Measurements from ENCODE around the gene MAP6.

Gene MAP6

GRCh38 chr11:75668451-75669297 is at the start of gene MAP6:
MAP6 (minus strand) TSS chr11:75669038; CDS start chr11:75668369, 669 bp downstream.
- TF ChIP-seq LEF1 (IDR thresholded peaks at IDR 0.05; ENCODE audit: borderline replicate concordance) = no peak
- TF ChIP-seq L3MBTL2 (conservative IDR thresholded peaks at IDR 0.05) = peak; percentile 15; the same call in 1 of the 2 replicates
- TF ChIP-seq BHLHE40 (IDR thresholded peaks at IDR 0.05; ENCODE audit: borderline replicate concordance) = no peak
- no peak for TF ChIP-seq FOXA1 (IDR thresholded peaks at IDR 0.05)
- no peak for TF ChIP-seq HDGF (IDR thresholded peaks at IDR 0.05; ENCODE audit: borderline replicate concordance)
- DNase-seq (ENCODE audit: extremely low spot score) = peak; percentile 41
- ChIA-PET POLR2A (interaction anchor here (1.2 kb wide), 1 partner anchor 9 kb away, joined by 3 read pairs; no protein-coding TSS in a partner anchor), CTCF (interaction anchor here (0.5 kb wide), 1 partner anchor 15 kb away, joined by 5 read pairs; no protein-coding TSS in a partner anchor)

DNA sequence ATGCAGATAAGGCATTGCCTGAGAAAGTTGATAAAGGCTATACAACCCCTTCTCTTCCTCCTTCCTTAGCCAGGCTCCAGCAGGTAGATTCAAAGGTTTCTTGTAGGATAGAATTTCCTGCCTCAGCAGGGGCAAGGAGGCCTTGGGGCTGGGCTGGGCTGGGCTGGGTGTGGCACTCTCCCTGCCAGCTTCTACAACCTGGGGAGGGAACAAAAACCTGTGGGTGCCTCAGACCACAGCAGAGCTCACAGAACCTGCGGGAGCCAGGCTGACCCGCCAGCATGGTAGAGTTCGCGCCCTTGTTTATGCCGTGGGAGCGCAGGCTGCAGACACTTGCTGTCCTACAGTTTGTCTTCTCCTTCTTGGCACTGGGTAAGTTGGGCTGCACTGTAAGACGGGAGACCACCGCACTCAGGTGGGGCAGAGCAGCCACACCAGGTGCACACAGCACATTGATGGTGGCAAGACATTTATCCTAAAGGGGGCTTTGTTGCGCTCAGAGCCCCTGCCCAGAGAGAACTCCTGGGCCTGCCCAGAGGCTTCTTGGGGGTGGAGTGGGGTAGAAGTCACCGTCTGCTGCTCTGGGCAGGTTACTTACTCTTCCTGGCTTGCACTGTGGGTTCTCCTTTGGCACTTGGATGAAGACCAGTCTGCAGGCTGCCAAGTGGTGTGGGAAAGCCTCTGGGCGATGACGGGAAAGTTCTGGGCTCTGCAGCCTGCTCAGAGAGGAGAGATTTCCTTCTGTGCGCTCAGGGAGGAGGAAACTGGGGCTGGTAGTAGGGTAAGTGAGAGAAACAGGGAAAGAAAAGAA is 49.0 kb upstream of the MAP6 start, which contains the start of gene MOGAT2:
MOGAT2 (plus strand) TSS at position 231 of the 811 bp plus-strand sequence; CDS start at position 282, 51 bp downstream.
- POLR2A ChIA-PET = no interaction called here
- TF ChIP-seq HDGF (IDR thresholded peaks at IDR 0.05; ENCODE audit: borderline replicate concordance) = no peak
- TF ChIP-seq ELF4 (IDR thresholded peaks at IDR 0.05) = no peak
- TF ChIP-seq NFRKB (IDR thresholded peaks at IDR 0.05) = no peak
- CTCF ChIA-PET = interaction anchor here (0.7 kb wide), 1 partner anchor 477 kb away, joined by 3 read pairs; no protein-coding TSS in a partner anchor

DNA sequence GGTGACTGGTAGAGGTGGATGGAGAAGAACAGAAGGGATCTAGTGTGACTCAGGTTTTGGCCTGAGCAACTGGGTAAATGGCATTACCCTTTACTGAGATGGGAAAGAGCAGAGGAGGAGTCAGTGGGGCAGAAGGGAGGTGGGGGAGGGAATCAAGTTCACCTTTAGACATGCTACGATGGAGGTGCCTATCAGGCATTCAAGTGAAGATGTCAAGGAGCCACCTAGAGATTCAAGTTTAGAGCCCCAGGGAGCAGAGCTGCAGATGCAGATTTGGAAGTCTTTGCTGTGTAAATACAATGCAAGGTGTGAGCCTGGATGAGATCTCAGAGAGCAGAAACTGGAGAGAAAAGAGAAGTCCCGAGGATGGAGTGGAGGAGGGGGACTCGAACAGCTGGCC is 47.8 kb upstream of the MAP6 start:
- no peak for DNase-seq (ENCODE audit: extremely low spot score)
- TF ChIP-seq LEF1 (IDR thresholded peaks at IDR 0.05; ENCODE audit: borderline replicate concordance) = no peak
- no peak for TF ChIP-seq FOXK2 (IDR thresholded peaks at IDR 0.05)
- no peak for TF ChIP-seq TARDBP (IDR thresholded peaks at IDR 0.05)
- no peak for TF ChIP-seq ZNF384 (IDR thresholded peaks at IDR 0.05)
- TF ChIP-seq FOXA1 (IDR thresholded peaks at IDR 0.05) = no peak
- no peak for TF ChIP-seq PKNOX1 (IDR thresholded peaks at IDR 0.05)
- TF ChIP-seq L3MBTL2 (conservative IDR thresholded peaks at IDR 0.05) = no peak
- no peak for TF ChIP-seq FOXM1 (IDR thresholded peaks at IDR 0.05; ENCODE audit: borderline replicate concordance)
- no peak for TF ChIP-seq ELF4 (IDR thresholded peaks at IDR 0.05)
- TF ChIP-seq CTBP1 (IDR thresholded peaks at IDR 0.05; ENCODE audit: borderline replicate concordance) = no peak
- no peak for TF ChIP-seq ARNT (IDR thresholded peaks at IDR 0.05)
- no peak for TF ChIP-seq BHLHE40 (IDR thresholded peaks at IDR 0.05; ENCODE audit: borderline replicate concordance)
- TF ChIP-seq NFRKB (IDR thresholded peaks at IDR 0.05) = no peak
- no peak for TF ChIP-seq SP1 (IDR thresholded peaks at IDR 0.05)
- ChIA-PET POLR2A (no interaction called here), CTCF (no interaction called here)

More for the DNA sequence above, 49.0 kb upstream of the MAP6 start, which contains the start of gene MOGAT2:
- no peak for DNase-seq (ENCODE audit: extremely low spot score)

- DNase-seq (ENCODE audit: extremely low spot score) = no peak
- ChIA-PET POLR2A (no interaction called here), CTCF (interaction anchor here (1.6 kb wide), 1 partner anchor 8 kb away, joined by 7 read pairs; no protein-coding TSS in a partner anchor)
- no peak for TF ChIP-seq FOXA1 (IDR thresholded peaks at IDR 0.05)
- TF ChIP-seq SP1 (IDR thresholded peaks at IDR 0.05) = no peak
- no peak for TF ChIP-seq ARNT (IDR thresholded peaks at IDR 0.05)
- no peak for TF ChIP-seq FOXK2 (IDR thresholded peaks at IDR 0.05)
- no peak for TF ChIP-seq ZNF384 (IDR thresholded peaks at IDR 0.05)
These were observed 46.9 kb upstream of the MAP6 start for GRCh38 chr11:75715688-75716087.

- CTCF ChIA-PET = interaction anchor here (1.4 to 1.6 kb wide), 2 partner anchors 8 to 9 kb away, joined by 5 to 7 read pairs; no protein-coding TSS in a partner anchor
- TF ChIP-seq TARDBP (IDR thresholded peaks at IDR 0.05) (no peak), ZNF384 (IDR thresholded peaks at IDR 0.05) (no peak), ARNT (IDR thresholded peaks at IDR 0.05) (no peak), HDGF (IDR thresholded peaks at IDR 0.05; ENCODE audit: borderline replicate concordance) (no peak), FOXM1 (IDR thresholded peaks at IDR 0.05; ENCODE audit: borderline replicate concordance) (no peak)
- no peak for DNase-seq (ENCODE audit: extremely low spot score)
- POLR2A ChIA-PET = no interaction called here
These were observed 45.4 kb upstream of the MAP6 start for GRCh38 chr11:75714211-75714610.

- peak; percentile 90 for DNase-seq (ENCODE audit: extremely low spot score)
- ChIA-PET CTCF (interaction anchor here (0.7 to 1.5 kb wide), 7 partner anchors 8 to 295 kb away, joined by 3 to 5 read pairs (median 4); no protein-coding TSS in a partner anchor), POLR2A (interaction anchor here (0.6 kb wide), 2 partner anchors 123 to 144 kb away, joined by 3 read pairs; no protein-coding TSS in a partner anchor)
- TF ChIP-seq L3MBTL2 (conservative IDR thresholded peaks at IDR 0.05) (peak; percentile 79), TARDBP (IDR thresholded peaks at IDR 0.05) (no peak), FOXA1 (IDR thresholded peaks at IDR 0.05) (no peak)
These were observed 37.5 kb upstream of the MAP6 start for GRCh38 chr11:75706260-75706729.

DNA sequence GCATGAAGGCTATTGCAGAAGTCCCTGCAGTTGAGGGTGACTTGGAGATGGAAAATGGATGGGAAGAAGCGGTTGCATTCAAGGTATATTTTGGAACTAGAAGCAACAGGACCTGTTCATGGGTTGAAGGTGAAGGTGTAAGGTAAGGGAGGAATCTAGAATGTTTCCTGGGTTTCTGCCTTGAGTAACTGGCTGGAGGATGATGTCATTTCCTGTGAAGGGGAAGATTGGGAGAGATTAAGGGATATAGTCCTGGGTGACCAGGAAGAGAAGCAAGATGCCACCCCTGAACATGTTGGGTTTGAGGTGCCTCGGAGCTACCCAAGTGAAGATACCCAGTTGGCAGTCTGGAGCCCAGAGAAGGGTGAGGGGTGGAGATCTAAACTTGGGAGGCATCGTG is 36.7 kb upstream of the MAP6 start:
- no peak for TF ChIP-seq BHLHE40 (IDR thresholded peaks at IDR 0.05; ENCODE audit: borderline replicate concordance)
- TF ChIP-seq FOXA1 (IDR thresholded peaks at IDR 0.05) = no peak
- CTCF ChIA-PET = interaction anchor here (0.7 to 1.5 kb wide), 7 partner anchors 9 to 296 kb away, joined by 3 to 5 read pairs (median 4); no protein-coding TSS in a partner anchor
- no peak for DNase-seq (ENCODE audit: extremely low spot score)
- POLR2A ChIA-PET = interaction anchor here (0.6 kb wide), 1 partner anchor 122 kb away, joined by 3 read pairs; no protein-coding TSS in a partner anchor
